T-helper 17 cell (primary cell): Measurements from ENCODE around the gene FES. TPM values are rescaled to one million over a fixed set of nuclear protein-coding genes. Genes with fewer than 3 reads are reported as not detected.

Experiments
- ATAC-seq: fragments of 150-1000 bp; cut with Tn5 transposase; 2 replicates; pipeline ENCODE4 v1.10.0; 2021; ENCODE audit warnings: mild to moderate bottlenecking, moderate library complexity
- DNase-seq, 3 donors: peaks; one replicate each; pipeline versions ENCODE4 v3.0.0 to v3.0.0-alpha.2; 2020 to 2021
- H3K9me3 ChIP-seq: one replicate; pipeline ENCODE4 v1.7.0; 2013; ENCODE audit warnings: low read length, mild to moderate bottlenecking; ENCODE audit not compliant: control insufficient read depth, poor library complexity, severe bottlenecking
- H3K27ac Mint-ChIP-seq: one replicate; pipeline ENCODE4 v1.8.0; 2022; ENCODE audit warnings: mild to moderate bottlenecking, moderate library complexity, mixed read lengths
- H3K27me3 Mint-ChIP-seq: one replicate; pipeline ENCODE4 v1.8.0; 2022; ENCODE audit warnings: mixed read lengths
- H3K36me3 Mint-ChIP-seq: one replicate; pipeline ENCODE4 v1.8.0; 2022; ENCODE audit warnings: low read depth, mixed read lengths
- H3K4me1 Mint-ChIP-seq: one replicate; pipeline ENCODE4 v1.8.0; 2022; ENCODE audit warnings: mild to moderate bottlenecking, mixed read lengths
- H3K4me3 Mint-ChIP-seq: one replicate; pipeline ENCODE4 v1.8.0; 2022; ENCODE audit warnings: mild to moderate bottlenecking, moderate library complexity, mixed read lengths
- total RNA-seq, 4 donors: library from RNA in 2 of 4; stranded (reverse) in 2 of 4; gene quantifications; one replicate each; pipeline ENCODE4 v1.2.3 and lab custom pipeline; 2022 to 2026

The FES gene
- total RNA-seq, 2 donors from 2014 or later: 6.0 to 12.7 TPM

DNA sequence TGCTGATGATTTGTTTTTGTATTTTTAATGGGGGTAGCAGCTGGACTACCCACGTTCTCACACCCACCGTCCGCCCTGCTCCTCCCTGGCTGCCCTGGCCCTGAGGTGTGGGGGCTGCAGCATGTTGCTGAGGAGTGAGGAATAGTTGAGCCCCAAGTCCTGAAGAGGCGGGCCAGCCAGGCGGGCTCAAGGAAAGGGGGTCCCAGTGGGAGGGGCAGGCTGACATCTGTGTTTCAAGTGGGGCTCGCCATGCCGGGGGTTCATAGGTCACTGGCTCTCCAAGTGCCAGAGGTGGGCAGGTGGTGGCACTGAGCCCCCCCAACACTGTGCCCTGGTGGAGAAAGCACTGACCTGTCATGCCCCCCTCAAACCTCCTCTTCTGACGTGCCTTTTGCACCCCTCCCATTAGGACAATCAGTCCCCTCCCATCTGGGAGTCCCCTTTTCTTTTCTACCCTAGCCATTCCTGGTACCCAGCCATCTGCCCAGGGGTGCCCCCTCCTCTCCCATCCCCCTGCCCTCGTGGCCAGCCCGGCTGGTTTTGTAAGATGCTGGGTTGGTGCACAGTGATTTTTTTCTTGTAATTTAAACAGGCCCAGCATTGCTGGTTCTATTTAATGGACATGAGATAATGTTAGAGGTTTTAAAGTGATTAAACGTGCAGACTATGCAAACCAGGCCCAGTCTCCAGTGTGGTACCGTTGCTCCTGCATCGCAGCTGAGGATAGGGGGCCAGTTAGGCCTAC, 1.4 kb upstream of the FES start:
- Mint-ChIP-seq H3K4me3 (no peak overlapping the region), H3K36me3 (no peaks in the 10 kb centered on the region), H3K27me3 (peaks cover 5% of the 10 kb centered on the region)

DNA sequence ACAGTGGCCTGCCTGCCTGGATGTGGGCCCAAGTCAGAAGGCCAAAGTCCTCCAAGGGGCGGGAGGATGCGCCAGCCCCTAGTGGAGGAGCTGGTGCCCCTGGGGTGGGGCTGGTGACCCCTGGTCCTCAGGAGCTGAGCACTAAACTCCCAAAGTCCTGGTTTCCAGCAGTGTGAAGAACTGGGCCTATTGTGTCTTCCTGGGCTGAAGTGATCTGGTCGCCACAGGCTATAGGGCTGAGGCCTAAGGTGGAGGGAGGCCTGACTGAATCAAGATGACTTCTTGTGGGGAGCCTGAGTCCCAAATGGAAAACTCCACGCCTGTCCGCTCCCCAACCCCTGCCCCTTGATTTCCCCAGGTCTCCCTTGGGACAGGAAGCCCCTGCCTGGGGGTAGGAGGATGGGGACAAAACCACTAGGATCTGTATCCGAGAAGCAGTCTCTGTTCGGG, 753 bp upstream of the FES start:
- peak overlapping the region; percentile 81 for H3K27ac Mint-ChIP-seq
- H3K9me3 ChIP-seq: no peaks in the 10 kb centered on the region
- peak overlapping the region; percentile 15 for H3K4me3 Mint-ChIP-seq
- ATAC-seq (peak; percentile 10), DNase-seq (no peak)
- peaks cover 5% of the 10 kb centered on the region for H3K27me3 Mint-ChIP-seq
- H3K4me1 Mint-ChIP-seq: peaks cover 9% of the 10 kb centered on the region
- H3K36me3 Mint-ChIP-seq: no peaks in the 10 kb centered on the region

More for the DNA sequence above, 1.4 kb upstream of the FES start:
- ATAC-seq: peak; percentile 10
- Mint-ChIP-seq H3K27ac (peak overlapping the region; percentile 81), H3K4me1 (peaks cover 9% of the 10 kb centered on the region)
- DNase-seq: no peak
- no peaks in the 10 kb centered on the region for H3K9me3 ChIP-seq

DNA sequence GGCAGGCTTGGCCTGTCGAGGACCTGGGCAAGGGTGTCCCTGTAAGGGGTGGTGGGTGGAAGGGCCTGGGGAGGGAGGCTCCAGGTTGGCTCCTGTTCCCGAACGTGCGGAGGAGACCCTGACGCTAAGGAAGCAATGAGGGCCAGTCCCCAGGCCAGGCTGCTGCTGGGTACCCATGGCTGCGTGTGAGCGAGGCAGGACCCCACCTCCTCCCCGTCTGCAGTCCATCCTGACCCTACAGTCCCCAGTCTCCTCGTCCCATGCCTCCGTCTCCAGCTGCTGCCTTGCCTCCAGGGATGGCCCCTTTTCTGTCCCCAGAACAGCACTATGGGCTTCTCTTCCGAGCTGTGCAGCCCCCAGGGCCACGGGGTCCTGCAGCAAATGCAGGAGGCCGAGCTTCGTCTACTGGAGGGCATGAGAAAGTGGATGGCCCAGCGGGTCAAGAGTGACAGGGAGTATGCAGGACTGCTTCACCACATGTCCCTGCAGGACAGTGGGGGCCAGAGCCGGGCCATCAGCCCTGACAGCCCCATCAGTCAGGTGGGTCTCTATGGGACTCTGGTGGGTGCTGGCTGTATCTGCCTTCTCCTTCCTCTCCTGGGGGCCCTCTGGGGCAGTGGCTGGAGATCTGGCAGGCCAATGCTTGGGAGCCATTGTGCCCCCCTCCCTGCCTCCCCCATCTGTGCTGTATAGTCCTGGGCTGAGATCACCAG, 571 bp downstream of the FES start:
- ATAC-seq (no peak), DNase-seq (no peak)
- Mint-ChIP-seq H3K4me1 (peaks cover 9% of the 10 kb centered on the region), H3K4me3 (peak overlapping the region; percentile 81), H3K27me3 (peaks cover 5% of the 10 kb centered on the region), H3K27ac (peak overlapping the region; percentile 39), H3K36me3 (no peaks in the 10 kb centered on the region)
- no peaks in the 10 kb centered on the region for H3K9me3 ChIP-seq

DNA sequence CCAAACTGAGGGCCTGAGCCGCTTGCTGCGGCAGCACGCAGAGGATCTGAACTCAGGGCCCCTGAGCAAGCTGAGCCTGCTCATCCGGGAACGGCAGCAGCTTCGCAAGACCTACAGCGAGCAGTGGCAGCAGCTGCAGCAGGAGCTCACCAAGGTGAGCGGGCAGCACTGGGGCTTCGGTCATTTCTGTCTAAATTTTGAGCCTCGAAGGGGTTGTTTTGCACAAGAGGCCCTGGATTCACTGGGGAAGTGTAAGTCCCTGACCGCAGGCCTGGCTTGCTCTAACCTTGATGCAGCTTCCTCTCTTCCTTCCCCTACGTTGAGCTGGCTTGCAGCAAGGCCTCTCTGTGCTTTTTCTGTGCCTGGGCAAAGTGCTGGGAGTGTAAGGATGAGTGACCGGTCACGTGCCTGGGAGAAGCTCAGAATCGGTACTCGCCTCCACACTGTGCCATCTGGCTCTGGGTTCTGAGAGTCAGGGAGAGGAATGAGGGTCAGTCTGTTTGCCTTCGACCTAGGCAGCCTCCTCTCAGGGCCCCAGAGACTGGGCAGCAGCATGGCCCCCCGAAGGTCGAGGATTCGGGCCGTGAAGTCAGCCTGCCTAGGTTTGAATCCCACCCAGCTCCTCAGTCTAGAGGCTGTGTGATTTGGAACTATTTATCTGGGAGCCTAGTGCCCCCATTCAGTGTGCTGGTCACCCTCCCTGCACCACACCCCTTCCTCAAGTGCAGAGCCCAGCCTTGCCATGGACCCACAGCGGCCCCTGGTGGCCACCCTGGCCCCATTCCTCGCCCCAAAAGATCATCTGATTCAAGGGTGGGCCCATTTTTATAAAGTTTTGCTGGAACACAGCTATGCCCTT, 1.4 kb downstream of the FES start:
- H3K27me3 Mint-ChIP-seq: peaks cover 5% of the 10 kb centered on the region

DNA sequence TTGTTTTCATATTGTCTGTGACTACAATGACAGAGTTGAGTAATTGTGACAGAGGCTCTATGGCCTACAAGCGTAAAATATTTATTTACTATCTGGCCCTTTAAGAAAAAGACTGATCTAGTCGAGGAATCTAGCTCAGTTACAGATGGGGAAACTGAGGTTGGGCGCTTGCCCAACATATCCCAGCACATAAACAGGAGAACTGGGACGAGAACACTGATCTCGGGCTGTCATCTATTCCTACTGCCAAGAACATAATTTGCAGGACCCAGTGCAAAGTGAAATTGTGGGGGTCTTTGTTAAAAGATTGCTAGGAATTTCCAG, 1.9 kb downstream of the FES start:
- ATAC-seq: no peak
- no peak for DNase-seq
- H3K36me3 Mint-ChIP-seq: no peaks in the 10 kb centered on the region
- peaks cover 9% of the 10 kb centered on the region for H3K4me1 Mint-ChIP-seq
- H3K9me3 ChIP-seq: no peaks in the 10 kb centered on the region
- H3K27ac Mint-ChIP-seq: no peak overlapping the region
- peaks cover 5% of the 10 kb centered on the region for H3K27me3 Mint-ChIP-seq
- H3K4me3 Mint-ChIP-seq: peak overlapping the region; percentile 43

More for the DNA sequence above, 1.4 kb downstream of the FES start:
- Mint-ChIP-seq H3K36me3 (no peaks in the 10 kb centered on the region), H3K27ac (peak overlapping the region; percentile 39), H3K4me1 (peaks cover 9% of the 10 kb centered on the region), H3K4me3 (peak overlapping the region; percentile 81)
- ATAC-seq: peak; percentile 55
- no peaks in the 10 kb centered on the region for H3K9me3 ChIP-seq
- peak; percentile 57 to 75 (median 71) for DNase-seq

DNA sequence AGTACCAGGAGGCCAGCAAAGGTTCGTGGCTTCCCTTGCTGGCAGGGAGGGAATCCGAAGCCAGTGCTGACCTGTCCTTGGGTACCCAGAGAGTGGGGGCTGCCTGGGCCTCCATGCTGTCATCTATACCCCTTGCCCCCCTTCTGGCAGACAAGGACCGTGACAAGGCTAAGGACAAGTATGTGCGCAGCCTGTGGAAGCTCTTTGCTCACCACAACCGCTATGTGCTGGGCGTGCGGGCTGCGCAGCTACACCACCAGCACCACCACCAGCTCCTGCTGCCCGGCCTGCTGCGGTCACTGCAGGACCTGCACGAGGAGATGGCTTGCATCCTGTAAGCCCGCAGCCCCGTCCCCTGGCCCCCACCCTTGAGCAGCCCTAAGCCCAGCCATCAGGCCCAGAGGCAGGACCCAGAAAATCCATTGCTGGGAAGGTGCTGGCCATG, 2.8 kb downstream of the FES start:
- Mint-ChIP-seq H3K27me3 (peaks cover 5% of the 10 kb centered on the region), H3K36me3 (no peaks in the 10 kb centered on the region), H3K4me3 (no peak overlapping the region), H3K27ac (no peak overlapping the region), H3K4me1 (peaks cover 9% of the 10 kb centered on the region)
- H3K9me3 ChIP-seq: no peaks in the 10 kb centered on the region
- DNase-seq (no peak), ATAC-seq (no peak)

DNA sequence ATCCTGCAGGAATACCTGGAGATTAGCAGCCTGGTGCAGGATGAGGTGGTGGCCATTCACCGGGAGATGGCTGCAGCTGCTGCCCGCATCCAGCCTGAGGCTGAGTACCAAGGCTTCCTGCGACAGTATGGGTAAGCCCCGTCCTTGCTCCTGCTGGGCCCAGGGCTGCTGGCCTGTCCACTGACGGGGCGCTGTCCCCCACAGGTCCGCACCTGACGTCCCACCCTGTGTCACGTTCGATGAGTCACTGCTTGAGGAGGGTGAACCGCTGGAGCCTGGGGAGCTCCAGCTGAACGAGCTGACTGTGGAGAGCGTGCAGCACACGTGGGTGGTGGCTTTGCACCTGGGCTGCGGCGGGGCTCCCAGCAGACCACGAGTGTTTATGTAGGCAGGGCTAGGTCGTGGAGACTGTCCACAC, 5.0 kb downstream of the FES start:
- no peak overlapping the region for H3K4me3 Mint-ChIP-seq
- ATAC-seq: no peak
- no peak overlapping the region for H3K27ac Mint-ChIP-seq
- H3K9me3 ChIP-seq: no peaks in the 10 kb centered on the region
- DNase-seq: no peak
- H3K4me1 Mint-ChIP-seq: peaks cover 9% of the 10 kb centered on the region
- no peaks in the 10 kb centered on the region for H3K36me3 Mint-ChIP-seq
- H3K27me3 Mint-ChIP-seq: peaks cover 5% of the 10 kb centered on the region

DNA sequence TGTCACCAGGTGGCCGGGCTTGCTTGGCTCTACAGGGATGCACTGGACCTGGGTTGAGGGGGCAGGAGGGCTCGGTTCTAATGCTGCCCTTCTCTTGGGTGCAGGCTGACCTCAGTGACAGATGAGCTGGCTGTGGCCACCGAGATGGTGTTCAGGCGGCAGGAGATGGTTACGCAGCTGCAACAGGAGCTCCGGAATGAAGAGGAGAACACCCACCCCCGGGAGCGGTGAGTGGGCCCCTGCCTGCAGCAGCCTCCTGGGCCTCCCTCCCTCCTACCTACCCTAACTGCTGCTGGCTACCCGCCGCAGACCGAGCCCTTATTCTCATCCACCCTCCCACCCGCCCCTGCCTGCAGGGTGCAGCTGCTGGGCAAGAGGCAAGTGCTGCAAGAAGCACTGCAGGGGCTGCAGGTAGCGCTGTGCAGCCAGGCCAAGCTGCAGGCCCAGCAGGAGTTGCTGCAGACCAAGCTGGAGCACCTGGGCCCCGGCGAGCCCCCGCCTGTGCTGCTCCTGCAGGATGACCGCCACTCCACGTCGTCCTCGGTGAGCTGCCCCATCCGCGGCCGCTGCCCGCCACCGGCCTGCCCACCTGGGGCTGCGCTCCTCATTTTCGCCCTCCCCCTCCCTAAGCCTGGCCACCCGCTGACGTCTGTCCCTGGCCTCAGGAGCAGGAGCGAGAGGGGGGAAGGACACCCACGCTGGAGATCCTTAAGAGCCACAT, 5.6 kb downstream of the FES start:
- Mint-ChIP-seq H3K36me3 (no peaks in the 10 kb centered on the region), H3K4me1 (peaks cover 7% of the 10 kb centered on the region), H3K27ac (no peak overlapping the region), H3K4me3 (no peak overlapping the region), H3K27me3 (peaks cover 5% of the 10 kb centered on the region)
- ATAC-seq (no peak), DNase-seq (no peak)
- no peaks in the 10 kb centered on the region for H3K9me3 ChIP-seq

DNA sequence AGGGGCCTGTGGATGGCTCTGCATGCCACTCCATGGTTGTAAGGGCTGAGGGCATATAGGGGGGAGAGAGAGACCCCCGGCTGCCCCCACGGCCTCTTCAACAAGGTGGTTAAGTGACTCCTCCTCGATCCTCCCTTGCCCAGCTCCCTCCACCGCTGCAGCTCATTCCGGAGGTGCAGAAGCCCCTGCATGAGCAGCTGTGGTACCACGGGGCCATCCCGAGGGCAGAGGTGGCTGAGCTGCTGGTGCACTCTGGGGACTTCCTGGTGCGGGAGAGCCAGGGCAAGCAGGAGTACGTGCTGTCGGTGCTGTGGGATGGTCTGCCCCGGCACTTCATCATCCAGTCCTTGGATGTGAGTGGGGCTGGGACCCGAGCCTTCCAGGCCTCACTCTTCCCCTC, 6.5 kb downstream of the FES start:
- peaks cover 5% of the 10 kb centered on the region for H3K27me3 Mint-ChIP-seq
- no peak for DNase-seq

DNA sequence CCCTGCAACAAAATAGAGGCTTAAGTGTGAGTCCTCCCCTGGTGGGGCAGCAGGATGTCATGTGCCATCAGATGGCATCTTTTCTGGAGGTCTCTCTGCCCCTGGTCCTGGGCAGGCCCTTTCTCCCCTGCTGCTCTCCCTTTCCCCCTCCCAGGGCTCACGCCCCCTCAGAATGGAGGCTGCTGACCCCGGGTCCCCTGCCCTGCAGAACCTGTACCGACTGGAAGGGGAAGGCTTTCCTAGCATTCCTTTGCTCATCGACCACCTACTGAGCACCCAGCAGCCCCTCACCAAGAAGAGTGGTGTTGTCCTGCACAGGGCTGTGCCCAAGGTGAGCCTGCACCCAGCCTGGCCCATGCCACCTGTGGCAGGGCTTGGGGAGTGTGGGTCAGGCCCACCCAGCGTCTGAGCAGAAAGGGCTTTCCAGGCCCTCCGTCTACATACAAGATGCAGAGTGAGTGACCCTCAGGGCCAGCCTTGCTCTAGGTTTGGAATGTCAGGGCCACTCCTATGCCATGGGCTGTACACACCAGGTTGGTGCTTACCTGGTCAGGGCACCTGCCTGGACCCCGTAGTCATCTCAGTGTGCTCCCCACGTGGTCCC, 7.1 kb downstream of the FES start:
- Mint-ChIP-seq H3K4me3 (no peak overlapping the region), H3K4me1 (peaks cover 5% of the 10 kb centered on the region), H3K36me3 (no peaks in the 10 kb centered on the region), H3K27me3 (peaks cover 5% of the 10 kb centered on the region), H3K27ac (no peak overlapping the region)
- H3K9me3 ChIP-seq: no peaks in the 10 kb centered on the region
- ATAC-seq: no peak
- no peak for DNase-seq

More for the DNA sequence above, 6.5 kb downstream of the FES start:
- Mint-ChIP-seq H3K4me1 (peaks cover 8% of the 10 kb centered on the region), H3K27ac (no peak overlapping the region), H3K36me3 (no peaks in the 10 kb centered on the region), H3K4me3 (no peak overlapping the region)
- no peaks in the 10 kb centered on the region for H3K9me3 ChIP-seq
- no peak for ATAC-seq

DNA sequence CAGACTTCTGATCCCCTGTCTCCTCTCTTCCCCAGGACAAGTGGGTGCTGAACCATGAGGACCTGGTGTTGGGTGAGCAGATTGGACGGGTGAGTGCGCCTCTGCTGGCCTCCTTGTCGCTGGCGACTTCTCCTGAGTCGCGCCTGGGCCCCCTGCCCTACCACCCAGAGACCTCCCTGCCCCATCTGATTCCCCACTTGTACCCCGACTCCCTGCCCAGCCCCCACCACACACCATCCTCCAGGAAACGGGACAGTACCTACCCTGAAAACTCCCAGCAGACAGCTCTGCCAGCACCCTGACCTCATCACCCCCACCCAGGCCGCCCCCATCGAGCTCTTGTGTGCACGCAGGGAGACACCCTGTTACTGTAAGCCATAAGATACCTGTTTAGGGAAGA, 7.7 kb downstream of the FES start:
- H3K36me3 Mint-ChIP-seq: no peaks in the 10 kb centered on the region
- no peak overlapping the region for H3K4me3 Mint-ChIP-seq
- peaks cover 5% of the 10 kb centered on the region for H3K27me3 Mint-ChIP-seq
- DNase-seq (no peak), ATAC-seq (no peak)
- H3K9me3 ChIP-seq: no peaks in the 10 kb centered on the region
- H3K4me1 Mint-ChIP-seq: peaks cover 5% of the 10 kb centered on the region
- H3K27ac Mint-ChIP-seq: no peak overlapping the region

DNA sequence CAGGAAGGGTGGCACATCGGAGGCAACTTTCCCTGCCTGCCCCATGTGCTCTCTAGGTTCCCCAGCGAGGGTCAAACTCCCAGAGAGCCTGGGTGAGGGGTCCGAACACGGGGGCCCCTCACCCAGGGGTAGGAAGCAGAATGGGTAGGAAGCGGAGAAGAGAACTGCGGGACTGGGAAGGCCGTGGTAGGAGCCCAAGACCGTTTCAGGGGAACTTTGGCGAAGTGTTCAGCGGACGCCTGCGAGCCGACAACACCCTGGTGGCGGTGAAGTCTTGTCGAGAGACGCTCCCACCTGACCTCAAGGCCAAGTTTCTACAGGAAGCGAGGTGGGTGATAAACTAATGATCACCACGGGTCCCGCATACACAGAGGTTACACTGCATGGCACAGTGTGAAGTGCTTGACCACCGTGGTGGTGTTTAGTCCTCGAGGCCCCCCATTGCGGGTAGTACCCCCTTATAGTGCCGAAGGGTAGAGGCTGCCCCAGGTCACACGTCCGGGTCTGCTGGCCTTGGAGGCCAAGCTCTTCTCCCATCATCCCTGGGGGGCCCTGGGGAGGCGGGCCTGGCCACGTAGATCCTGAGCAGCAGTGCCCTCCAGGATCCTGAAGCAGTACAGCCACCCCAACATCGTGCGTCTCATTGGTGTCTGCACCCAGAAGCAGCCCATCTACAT, 8.3 kb downstream of the FES start:
- Mint-ChIP-seq H3K27ac (no peak overlapping the region), H3K4me1 (peaks cover 5% of the 10 kb centered on the region), H3K27me3 (peaks cover 1% of the 10 kb centered on the region), H3K36me3 (no peaks in the 10 kb centered on the region), H3K4me3 (no peak overlapping the region)
- DNase-seq (no peak), ATAC-seq (no peak)
- H3K9me3 ChIP-seq: no peaks in the 10 kb centered on the region
